GM23338 (cell line): Measurements from ENCODE around the gene BID. TPM values are rescaled to one million over a fixed set of nuclear protein-coding genes. Genes with fewer than 3 reads are reported as not detected.

Experiments
- ATAC-seq: fragments of 200-7000 bp; cut with Tn5 transposase; 3 replicates; pipeline ENCODE4 v1.9.1; 2020
- DNase-seq: peaks from one replicate; pipeline ENCODE4 v3.0.0-alpha.2; 2015; ENCODE audit warnings: low spot score
- H2AFZ ChIP-seq: fragments of 200-600 bp; sonication (generic); 2 replicates; pipeline ENCODE4 v1.8.0; 2016; ENCODE audit warnings: antibody characterized with exemption, mild to moderate bottlenecking, moderate library complexity
- H3F3A ChIP-seq: fragments of 200-600 bp; sonication (generic); replicated peaks from 2 replicates; pipeline ENCODE4 v1.8.0; 2017; ENCODE audit warnings: antibody characterized with exemption, mixed run types, low read depth
- H3K27ac ChIP-seq: fragments of 200-600 bp; sonication (generic); 2 replicates; pipeline ENCODE4 v1.6.1; 2016; ENCODE audit warnings: low read depth
- H3K27me3 ChIP-seq: fragments of 200-600 bp; sonication (generic); 2 replicates; pipeline ENCODE4 v1.8.0; 2016; ENCODE audit warnings: mild to moderate bottlenecking, mixed run types, moderate library complexity; ENCODE audit not compliant: insufficient read depth
- H3K36me3 ChIP-seq: fragments of 200-600 bp; sonication (generic); 2 replicates; pipeline ENCODE4 v1.8.0; 2016; ENCODE audit warnings: mild to moderate bottlenecking; ENCODE audit not compliant: insufficient read depth
- H3K4me1 ChIP-seq: fragments of 200-600 bp; sonication (generic); 2 replicates; pipeline ENCODE4 v1.8.0; 2016; ENCODE audit warnings: mild to moderate bottlenecking, moderate library complexity; ENCODE audit not compliant: insufficient read depth
- H3K4me2 ChIP-seq: fragments of 200-600 bp; sonication (generic); 2 replicates; pipeline ENCODE4 v1.7.1; 2017; ENCODE audit warnings: mixed run types
- H3K4me3 ChIP-seq: fragments of 200-600 bp; sonication (generic); 2 replicates; pipeline ENCODE4 v1.6.1; 2016; ENCODE audit warnings: mixed run types
- H3K79me2 ChIP-seq: fragments of 200-600 bp; sonication (generic); replicated peaks from 2 replicates; pipeline ENCODE4 v1.8.0; 2017; ENCODE audit warnings: mild to moderate bottlenecking; ENCODE audit not compliant: insufficient read depth
- H3K9me2 ChIP-seq: fragments of 200-600 bp; sonication (generic); 2 replicates; pipeline ENCODE4 v1.8.0; 2017; ENCODE audit not compliant: insufficient read depth
- H4K20me1 ChIP-seq: fragments of 200-600 bp; sonication (generic); replicated peaks from 2 replicates; pipeline ENCODE4 v1.8.0; 2017; ENCODE audit warnings: mild to moderate bottlenecking; ENCODE audit not compliant: insufficient read depth
- H3K27ac Mint-ChIP-seq: 2 replicates; pipeline ENCODE4 v1.8.0; 2020; ENCODE audit warnings: inconsistent platforms, mild to moderate bottlenecking, moderate library complexity, mixed read lengths
- H3K27me3 Mint-ChIP-seq: 3 replicates; pipeline ENCODE4 v1.8.0; 2022; ENCODE audit warnings: low read depth, mild to moderate bottlenecking, moderate library complexity, mixed read lengths, inconsistent platforms; ENCODE audit not compliant: insufficient read depth, poor library complexity
- H3K36me3 Mint-ChIP-seq: 3 replicates; pipeline ENCODE4 v1.8.0; 2021; ENCODE audit warnings: low read depth, mild to moderate bottlenecking, inconsistent platforms, moderate library complexity, mixed read lengths
- H3K4me1 Mint-ChIP-seq: 3 replicates; pipeline ENCODE4 v1.8.0; 2020; ENCODE audit warnings: mild to moderate bottlenecking, inconsistent platforms, mixed read lengths
- H3K4me3 Mint-ChIP-seq: 3 replicates; pipeline ENCODE4 v1.8.0; 2021; ENCODE audit warnings: moderate library complexity, mild to moderate bottlenecking, inconsistent platforms, mixed read lengths
- H3K9me3 Mint-ChIP-seq: 3 replicates; pipeline ENCODE4 v1.8.0; 2020; ENCODE audit warnings: moderate library complexity, mild to moderate bottlenecking, inconsistent platforms, mixed read lengths
- CREB1 ChIP-seq: fragments of 250-450 bp; sonication (Bioruptor Pico); IDR thresholded peaks from 2 replicates; pipeline ENCODE4 v1.5.0; 2020; ENCODE audit warnings: low read depth, mild to moderate bottlenecking, moderate library complexity
- EZH2 ChIP-seq: fragments of 200-600 bp; sonication (generic); IDR thresholded peaks from one replicate; pipeline ENCODE4 v1.8.0; 2017; ENCODE audit warnings: antibody characterized with exemption, mild to moderate bottlenecking, low read depth; ENCODE audit not compliant: unreplicated experiment
- JUNB ChIP-seq: IDR thresholded peaks from one replicate; pipeline ENCODE4 v1.6.1; 2016; ENCODE audit warnings: antibody characterized with exemption; ENCODE audit not compliant: unreplicated experiment
- NANOG ChIP-seq: IDR thresholded peaks from 2 replicates; pipeline ENCODE4 v1.6.1; 2016; ENCODE audit warnings: antibody characterized with exemption, borderline replicate concordance
- POLR2AphosphoS5 ChIP-seq: IDR thresholded peaks from 2 replicates; pipeline ENCODE4 v1.6.1; 2016; ENCODE audit warnings: antibody characterized with exemption, low read depth
- REST ChIP-seq: IDR thresholded peaks from one replicate; pipeline ENCODE4 v1.6.1; 2018; ENCODE audit warnings: antibody characterized with exemption; ENCODE audit not compliant: unreplicated experiment
- ZNF114 ChIP-seq: fragments of 250-450 bp; sonication (Bioruptor Pico); IDR thresholded peaks from 2 replicates; pipeline ENCODE4 v1.5.0; 2020; ENCODE audit warnings: mild to moderate bottlenecking, moderate library complexity
- ZNF331 ChIP-seq: fragments of 250-450 bp; sonication (Bioruptor Pico); IDR thresholded peaks from 2 replicates; pipeline ENCODE4 v1.5.0; 2020; ENCODE audit warnings: low read depth, mild to moderate bottlenecking, moderate library complexity
- polyA plus RNA-seq: library from polyadenylated mRNA; unstranded; fragments of >200 nt; fragmentation: Nextera tagmentation; extraction: Ambion mirVana; gene quantifications from 2 replicates; pipeline ENCODE4 v1.2.1, GENCODE V29; 2016
- total RNA-seq: library from RNA; depleted of rRNA; stranded (reverse); fragments of >200 nt; shearing (Covaris generic); gene quantifications from 2 replicates; pipeline ENCODE4 v1.2.3, GENCODE V29; 2014
- TF ChIP-seq, protein P1 (sequence below), 2 experiments: fragments of 200-600 bp in 1 of 2; sonication (generic) in 1 of 2; conservative IDR thresholded peaks; 2 replicates each; pipeline versions ENCODE4 v1.5.1 to v1.6.1; 2016 to 2017; ENCODE audit warnings: antibody characterized with exemption in 2 of 2, low read depth in 2 of 2, mild to moderate bottlenecking in 2 of 2, moderate library complexity in 1 of 2
- TF ChIP-seq, protein P2 (sequence below): IDR thresholded peaks from 2 replicates; pipeline ENCODE4 v1.6.1; 2016; ENCODE audit warnings: antibody characterized with exemption

Gene BID
- total and polyA plus RNA-seq, 2 experiments from 2014 or later, result 65.1 to 125 TPM

DNA sequence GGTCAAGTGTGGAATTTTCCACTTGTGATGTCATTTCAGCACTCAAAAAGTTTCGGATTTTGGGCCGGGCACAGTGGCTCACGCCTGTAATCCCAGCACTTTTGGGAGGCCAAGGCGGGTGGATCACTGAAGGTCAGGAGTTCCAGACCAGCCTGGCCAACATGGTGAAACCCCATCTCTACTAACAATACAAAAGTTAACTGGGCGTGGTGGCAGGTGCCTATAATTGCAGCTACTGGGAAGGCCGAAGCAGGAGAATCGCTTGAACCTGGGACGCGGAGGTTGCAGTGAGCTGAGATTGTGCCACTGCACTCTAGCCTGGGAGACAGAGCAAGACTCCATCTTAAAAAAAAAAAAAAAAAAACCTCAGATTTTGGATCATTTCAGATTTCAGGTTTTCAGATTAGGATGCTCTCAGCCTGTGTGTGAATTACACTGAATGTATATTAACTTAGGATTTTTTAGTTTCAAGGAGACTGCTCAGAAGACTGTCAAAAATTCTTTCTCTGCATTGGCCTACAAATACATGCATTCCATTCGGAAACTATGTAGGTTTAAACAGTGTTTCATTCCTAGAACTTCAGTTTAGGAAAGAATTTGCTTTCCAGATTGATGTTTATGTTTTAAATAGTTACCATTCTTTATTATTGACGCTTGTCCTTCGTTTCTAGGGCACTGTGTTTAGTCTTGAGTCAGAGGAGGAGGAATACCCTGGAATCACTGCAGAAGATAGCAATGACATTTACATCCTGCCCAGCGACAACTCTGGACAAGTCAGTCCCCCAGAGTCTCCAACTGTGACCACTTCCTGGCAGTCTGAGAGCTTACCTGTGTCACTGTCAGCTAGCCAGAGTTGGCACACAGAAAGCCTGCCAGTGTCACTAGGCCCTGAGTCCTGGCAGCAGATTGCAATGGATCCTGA is 48.0 kb downstream of the BID start:
- no peak overlapping the region for H3K4me2 ChIP-seq
- H3K9me2 ChIP-seq, result no peaks in the 10 kb centered on the region
- no peak overlapping the region for H3K4me3 Mint-ChIP-seq
- no peak overlapping the region for H2AFZ ChIP-seq
- H3K36me3 ChIP-seq, result no peaks in the 10 kb centered on the region
- H3K27ac Mint-ChIP-seq, result 0 out of 2 replicates have a peak overlapping the region, but pooled peaks have one; percentile 0
- peaks cover 4% of the 10 kb centered on the region; the same call in 1 of the 2 replicates for H4K20me1 ChIP-seq
- no peaks in the 10 kb centered on the region for H3K79me2 ChIP-seq
- no peaks in the 10 kb centered on the region for H3K4me1 Mint-ChIP-seq
- H3F3A ChIP-seq, result no peaks in the 10 kb centered on the region
- H3K9me3 Mint-ChIP-seq, result no peaks in the 10 kb centered on the region
- H3K4me3 ChIP-seq, result no peak overlapping the region
- H3K27me3 ChIP-seq, result no peaks in the 10 kb centered on the region
- H3K27me3 Mint-ChIP-seq, result peaks cover 2% of the 10 kb centered on the region
- peaks cover 8% of the 10 kb centered on the region; the same call in 2 of the 3 replicates for H3K36me3 Mint-ChIP-seq
- no peak overlapping the region for H3K27ac ChIP-seq
- ATAC-seq (no peak), DNase-seq (no peak)
- no peaks in the 10 kb centered on the region for H3K4me1 ChIP-seq
- TF ChIP-seq CREB1 (CRISPR knock-in tag), result no peak
- TF ChIP-seq, protein P1, sequence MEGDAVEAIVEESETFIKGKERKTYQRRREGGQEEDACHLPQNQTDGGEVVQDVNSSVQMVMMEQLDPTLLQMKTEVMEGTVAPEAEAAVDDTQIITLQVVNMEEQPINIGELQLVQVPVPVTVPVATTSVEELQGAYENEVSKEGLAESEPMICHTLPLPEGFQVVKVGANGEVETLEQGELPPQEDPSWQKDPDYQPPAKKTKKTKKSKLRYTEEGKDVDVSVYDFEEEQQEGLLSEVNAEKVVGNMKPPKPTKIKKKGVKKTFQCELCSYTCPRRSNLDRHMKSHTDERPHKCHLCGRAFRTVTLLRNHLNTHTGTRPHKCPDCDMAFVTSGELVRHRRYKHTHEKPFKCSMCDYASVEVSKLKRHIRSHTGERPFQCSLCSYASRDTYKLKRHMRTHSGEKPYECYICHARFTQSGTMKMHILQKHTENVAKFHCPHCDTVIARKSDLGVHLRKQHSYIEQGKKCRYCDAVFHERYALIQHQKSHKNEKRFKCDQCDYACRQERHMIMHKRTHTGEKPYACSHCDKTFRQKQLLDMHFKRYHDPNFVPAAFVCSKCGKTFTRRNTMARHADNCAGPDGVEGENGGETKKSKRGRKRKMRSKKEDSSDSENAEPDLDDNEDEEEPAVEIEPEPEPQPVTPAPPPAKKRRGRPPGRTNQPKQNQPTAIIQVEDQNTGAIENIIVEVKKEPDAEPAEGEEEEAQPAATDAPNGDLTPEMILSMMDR (conservative IDR thresholded peaks at IDR 0.05; ENCODE audit: low read depth in 2 of 2), result no peak
- no peak for TF ChIP-seq EZH2
- TF ChIP-seq POLR2AphosphoS5, result no peak
- TF ChIP-seq JUNB, result no peak

- H3K27ac ChIP-seq, result 0 out of 2 replicates have a peak overlapping the region, but pooled peaks have one; percentile 33
- peaks cover 8% of the 10 kb centered on the region; the same call in 2 of the 3 replicates for H3K36me3 Mint-ChIP-seq
- H3K27me3 ChIP-seq, result no peaks in the 10 kb centered on the region
- H3K4me1 ChIP-seq, result no peaks in the 10 kb centered on the region
- H3K4me3 Mint-ChIP-seq, result no peak overlapping the region
- no peaks in the 10 kb centered on the region for H3F3A ChIP-seq
- H3K4me3 ChIP-seq, result no peak overlapping the region
- H3K9me2 ChIP-seq, result no peaks in the 10 kb centered on the region
- no peak overlapping the region for H2AFZ ChIP-seq
- no peaks in the 10 kb centered on the region for H3K9me3 Mint-ChIP-seq
- H3K36me3 ChIP-seq, result no peaks in the 10 kb centered on the region
- peaks cover 2% of the 10 kb centered on the region for H3K27me3 Mint-ChIP-seq
- ATAC-seq, result no peak
- H4K20me1 ChIP-seq, result peaks cover 4% of the 10 kb centered on the region; the same call in 1 of the 2 replicates
- H3K79me2 ChIP-seq, result no peaks in the 10 kb centered on the region
- no peak overlapping the region for H3K4me2 ChIP-seq
- no peak for DNase-seq
- no peaks in the 10 kb centered on the region for H3K4me1 Mint-ChIP-seq
- H3K27ac Mint-ChIP-seq, result no peak overlapping the region
- TF ChIP-seq NANOG (no peak), ZNF114 (CRISPR knock-in tag) (no peak), EZH2 (no peak), POLR2AphosphoS5 (no peak), ZNF331 (CRISPR knock-in tag) (no peak), JUNB (no peak), REST (no peak)
- TF ChIP-seq, protein P1 (conservative IDR thresholded peaks at IDR 0.05; ENCODE audit: low read depth in 2 of 2), result no peak
- TF ChIP-seq, protein P2, sequence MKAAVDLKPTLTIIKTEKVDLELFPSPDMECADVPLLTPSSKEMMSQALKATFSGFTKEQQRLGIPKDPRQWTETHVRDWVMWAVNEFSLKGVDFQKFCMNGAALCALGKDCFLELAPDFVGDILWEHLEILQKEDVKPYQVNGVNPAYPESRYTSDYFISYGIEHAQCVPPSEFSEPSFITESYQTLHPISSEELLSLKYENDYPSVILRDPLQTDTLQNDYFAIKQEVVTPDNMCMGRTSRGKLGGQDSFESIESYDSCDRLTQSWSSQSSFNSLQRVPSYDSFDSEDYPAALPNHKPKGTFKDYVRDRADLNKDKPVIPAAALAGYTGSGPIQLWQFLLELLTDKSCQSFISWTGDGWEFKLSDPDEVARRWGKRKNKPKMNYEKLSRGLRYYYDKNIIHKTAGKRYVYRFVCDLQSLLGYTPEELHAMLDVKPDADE, result no peak
Measured at GRCh38 chr22:17725500-17725796, 48.8 kb downstream of the BID start.
